COLO668 (cell line): Measurements from ENCODE around the gene KCNIP3.
"Not testable (repeated sequence)": the region's sequence is repeated elsewhere in the genome, so short reads cannot be mapped to it uniquely, and the experiment has no call there.

Experiments
- DNase-seq: peaks from one replicate; lab custom pipeline; 2025; ENCODE audit not compliant: unreplicated experiment; lab: John Stamatoyannopoulos, UW

The KCNIP3 gene

GRCh38 chr2:95296880-95297487 is at the start of gene KCNIP3:
TSS of gene KCNIP3 (plus strand) at chr2:95297347. CDS start at chr2:95297439, 92 bp downstream.
- DNase-seq = peak; percentile 79

GRCh38 chr2:95258271-95258670 is 38.9 kb upstream of the KCNIP3 start:
- DNase-seq = no peak

- no peak for DNase-seq
These were observed 36.8 kb upstream of the KCNIP3 start for GRCh38 chr2:95260028-95261023.

- DNase-seq = no peak
These were observed 35.5 kb upstream of the KCNIP3 start for GRCh38 chr2:95261602-95262001.

GRCh38 chr2:95262896-95263542 is 34.1 kb upstream of the KCNIP3 start:
- no peak for DNase-seq

GRCh38 chr2:95264624-95265023 is 32.5 kb upstream of the KCNIP3 start:
- no peak for DNase-seq

- DNase-seq = no peak
These were observed 32.0 kb upstream of the KCNIP3 start for GRCh38 chr2:95265182-95265581.

GRCh38 chr2:95266781-95267430 is 30.2 kb upstream of the KCNIP3 start:
- DNase-seq = no peak

GRCh38 chr2:95267458-95268210 is 29.5 kb upstream of the KCNIP3 start:
- no peak for DNase-seq

GRCh38 chr2:95268211-95269035 is 28.7 kb upstream of the KCNIP3 start:
- no peak for DNase-seq

GRCh38 chr2:95269036-95269680 is 28.0 kb upstream of the KCNIP3 start:
- DNase-seq = no peak

- DNase-seq = not testable (repeated sequence)
These were observed 27.4 kb upstream of the KCNIP3 start for GRCh38 chr2:95269745-95270144.

GRCh38 chr2:95270541-95271081 is 26.5 kb upstream of the KCNIP3 start:
- DNase-seq = no peak

- DNase-seq = no peak
These were observed 25.7 kb upstream of the KCNIP3 start for GRCh38 chr2:95271381-95271971.

- no peak for DNase-seq
These were observed 24.8 kb upstream of the KCNIP3 start for GRCh38 chr2:95272299-95272751.

GRCh38 chr2:95272781-95273180 is 24.4 kb upstream of the KCNIP3 start:
- DNase-seq = no peak

- no peak for DNase-seq
These were observed 23.4 kb upstream of the KCNIP3 start for GRCh38 chr2:95273566-95274290.
